Bronchial epithelial cell (primary cell): ENCODE measurements around the gene ZNF319. TPM values are rescaled to one million over a fixed set of nuclear protein-coding genes. Genes with fewer than 3 reads are reported as not detected.

Experiments
- DNase-seq: peaks from one replicate; pipeline ENCODE4 v3.0.0-alpha.2; 2010; ENCODE audit warnings: low read depth
- FAIRE-seq: peaks from 2 replicates; lab custom pipeline; 2011; peaks lifted over from hg19 to GRCh38; lab: Jason Lieb, UNC
- H3K27me3 ChIP-seq: 2 replicates; pipeline ENCODE4 v1.5.1; 2011; ENCODE audit warnings: low read length; ENCODE audit not compliant: control insufficient read depth, insufficient read depth
- H3K36me3 ChIP-seq: 2 replicates; pipeline ENCODE4 v1.5.1; 2011; ENCODE audit warnings: low read length; ENCODE audit not compliant: control insufficient read depth, insufficient read depth
- H3K4me3 ChIP-seq: 2 replicates; pipeline ENCODE4 v1.5.1; 2011; ENCODE audit warnings: mild to moderate bottlenecking, low read depth, low read length, control low read depth
- CTCF ChIP-seq: IDR thresholded peaks from 2 replicates; pipeline ENCODE4 v1.5.1; 2011; ENCODE audit warnings: mild to moderate bottlenecking, moderate library complexity, low read length, control low read depth, inconsistent platforms; ENCODE audit not compliant: insufficient read depth, severe bottlenecking
- total RNA-seq: library from RNA; depleted of rRNA; stranded (reverse); fragments of >200 nt; gene quantifications from 2 replicates; pipeline ENCODE4 v1.2.1, GENCODE V29; 2014

The ZNF319 gene
- total RNA-seq, 1 donor from 2014 or later: 2.4 TPM

DNA sequence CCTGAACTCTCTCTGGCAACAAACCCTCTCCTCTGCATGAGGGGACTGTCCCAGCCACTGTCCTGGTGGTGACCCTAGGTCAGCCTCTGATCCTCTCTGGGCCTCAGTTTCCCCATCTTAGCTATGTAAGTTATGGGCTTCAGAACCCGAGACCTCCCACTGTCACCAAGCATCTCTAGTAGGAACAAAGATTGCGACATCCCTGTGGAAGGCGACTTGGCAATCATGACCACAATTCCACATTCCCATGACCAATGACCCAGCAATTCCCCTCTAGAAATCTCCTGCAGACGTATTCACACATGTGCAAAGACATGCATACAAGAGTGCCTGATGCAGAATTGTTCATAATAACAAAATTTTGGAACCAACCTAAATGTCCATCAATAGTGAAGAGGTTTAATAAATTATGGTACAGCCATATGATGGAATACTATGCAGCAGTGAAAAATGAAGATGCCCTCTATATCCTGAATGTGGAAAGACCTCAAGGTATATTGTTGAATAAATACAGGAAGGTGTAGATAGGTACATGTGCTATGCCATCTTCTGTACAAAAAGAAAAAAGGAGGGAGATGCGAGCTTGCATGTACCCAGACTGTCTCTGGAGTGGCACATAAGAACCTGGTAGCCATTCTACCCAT is 50.8 kb downstream of the ZNF319 start:
- TF ChIP-seq CTCF: no peak
- no peak for FAIRE-seq
- Histone ChIP-seq H3K36me3 (no peaks in the 10 kb centered on the region), H3K4me3 (no peak overlapping the region), H3K27me3 (peaks cover 2% of the 10 kb centered on the region)
- no peak for DNase-seq

GRCh38 chr16:57949013-57949412 is 51.5 kb downstream of the ZNF319 start:
- FAIRE-seq: no peak
- no peak for DNase-seq
- no peaks in the 10 kb centered on the region for H3K36me3 ChIP-seq
- H3K27me3 ChIP-seq: peaks cover 2% of the 10 kb centered on the region
- H3K4me3 ChIP-seq: no peak overlapping the region
- no peak for TF ChIP-seq CTCF

DNA sequence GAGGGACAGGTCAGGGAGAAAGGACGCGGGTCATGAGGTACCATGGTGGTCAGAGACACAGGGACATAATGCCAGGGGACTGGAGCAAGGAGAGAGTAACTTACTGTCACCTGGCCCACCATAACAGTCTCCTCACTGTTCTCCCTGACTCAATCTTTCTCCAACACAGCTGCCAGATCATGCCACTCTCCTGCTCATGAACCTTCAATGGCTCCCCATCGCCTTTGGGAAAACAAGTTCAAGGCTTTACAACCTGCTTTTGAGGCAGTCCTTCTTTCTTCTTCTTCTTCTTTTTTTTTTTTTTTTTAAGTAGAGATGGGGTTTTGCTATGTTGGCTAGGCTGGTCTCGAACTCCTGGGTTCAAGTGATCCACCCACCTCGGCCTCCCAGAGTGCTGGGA is 52.4 kb downstream of the ZNF319 start:
- no peak for TF ChIP-seq CTCF
- no peak for FAIRE-seq
- Histone ChIP-seq H3K27me3 (peaks cover 2% of the 10 kb centered on the region), H3K36me3 (no peaks in the 10 kb centered on the region), H3K4me3 (no peak overlapping the region)
- no peak for DNase-seq

- no peak overlapping the region for H3K4me3 ChIP-seq
- no peak for DNase-seq
- FAIRE-seq: no peak
Observed at GRCh38 chr16:57947261-57947660, 53.2 kb downstream of the ZNF319 start.

DNA sequence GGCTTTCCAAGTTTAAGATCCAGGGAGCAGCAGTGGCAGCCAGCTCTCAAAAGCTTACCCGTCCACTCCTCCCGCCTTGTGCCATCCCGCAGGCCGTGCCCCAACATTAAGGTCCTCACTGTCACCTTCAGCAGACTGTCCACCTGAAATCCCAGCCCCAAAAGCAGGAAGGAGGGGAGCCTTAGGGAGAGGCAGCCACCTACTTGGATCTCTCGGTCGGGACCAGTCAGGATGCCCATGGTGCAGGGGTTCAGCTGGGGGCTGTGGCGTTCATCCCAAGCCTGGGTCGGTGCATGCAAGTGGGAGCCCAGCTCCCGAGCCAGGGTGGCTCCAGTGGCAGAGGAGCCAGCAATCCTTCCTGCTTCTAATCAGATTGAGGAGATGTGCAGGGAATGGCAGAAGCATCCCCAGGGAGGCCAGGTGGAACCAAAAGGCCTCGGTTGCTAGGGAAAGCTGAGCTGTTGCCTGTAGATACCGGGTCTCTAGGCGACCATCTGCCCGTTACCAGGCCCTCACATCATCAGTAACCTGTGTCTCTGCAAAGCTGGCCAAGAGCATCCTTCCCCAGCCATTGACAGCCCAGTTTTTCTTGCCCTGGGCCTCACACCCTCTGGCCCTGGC is 54.2 kb downstream of the ZNF319 start:
- DNase-seq (no peak), FAIRE-seq (peak; percentile 28)
- no peak overlapping the region for H3K4me3 ChIP-seq
- H3K27me3 ChIP-seq: peaks cover 2% of the 10 kb centered on the region
- TF ChIP-seq CTCF: no peak
- H3K36me3 ChIP-seq: no peaks in the 10 kb centered on the region

More at GRCh38 chr16:57947261-57947660, 53.2 kb downstream of the ZNF319 start:
- peaks cover 2% of the 10 kb centered on the region for H3K27me3 ChIP-seq
- H3K36me3 ChIP-seq: no peaks in the 10 kb centered on the region
- no peak for TF ChIP-seq CTCF
